HG03439 (cell line): Measurements from ENCODE around the gene EBF4.

Experiments used
- ATAC-seq: cut with Tn5 transposase; IDR thresholded peaks from one replicate; pipeline ENCODE4 v1.9.1; 2021; ENCODE audit warnings: mild to moderate bottlenecking, moderate library complexity; ENCODE audit not compliant: unreplicated experiment

The EBF4 gene

GRCh38 chr20:2741881-2742280, 49.3 kb downstream of the EBF4 start:
- no peak for ATAC-seq

GRCh38 chr20:2742431-2742830, 49.9 kb downstream of the EBF4 start:
- no peak for ATAC-seq

- no peak for ATAC-seq
Observed at GRCh38 chr20:2742934-2743559, 50.5 kb downstream of the EBF4 start.

- ATAC-seq: no peak
Observed at GRCh38 chr20:2745060-2745910, 52.7 kb downstream of the EBF4 start.

- no peak for ATAC-seq
Observed at GRCh38 chr20:2745936-2746635, 53.5 kb downstream of the EBF4 start.

- ATAC-seq: no peak
Observed at GRCh38 chr20:2746636-2747265, 54.2 kb downstream of the EBF4 start.

GRCh38 chr20:2747676-2748235, 55.2 kb downstream of the EBF4 start:
- ATAC-seq: no peak

- no peak for ATAC-seq
Observed at GRCh38 chr20:2748551-2749342, 56.2 kb downstream of the EBF4 start.

- no peak for ATAC-seq
Observed at GRCh38 chr20:2749343-2749950, 56.9 kb downstream of the EBF4 start.

- no peak for ATAC-seq
Observed at GRCh38 chr20:2749951-2750490, 57.4 kb downstream of the EBF4 start.

- no peak for ATAC-seq
Observed at GRCh38 chr20:2750491-2751251, 58.1 kb downstream of the EBF4 start.

- no peak for ATAC-seq
Observed at GRCh38 chr20:2751347-2751877, 58.8 kb downstream of the EBF4 start.

GRCh38 chr20:2751878-2752566, 59.4 kb downstream of the EBF4 start:
- ATAC-seq: no peak

- no peak for ATAC-seq
Observed at GRCh38 chr20:2752567-2753460, 60.2 kb downstream of the EBF4 start.

GRCh38 chr20:2753461-2754040, 61.0 kb downstream of the EBF4 start:
- ATAC-seq: no peak

GRCh38 chr20:2754424-2754823, 61.8 kb downstream of the EBF4 start:
- ATAC-seq: no peak
